Measurements from ENCODE around the gene CIDEC. TPM values are rescaled to one million over a fixed set of nuclear protein-coding genes. Genes with fewer than 3 reads are reported as not detected.
A peak's percentile ranks its signal among the peaks of the same experiment; 100 is the strongest.

The CIDEC gene
- total and polyA plus RNA-seq, 9 of the 15 experiments (the other 6 are each of a cell fraction or from before 2014, with no cell fraction given), result not detected

GRCh38 chr3:9862391-9863057, 17.5 kb downstream of the CIDEC start (continued):
- TF ChIP-seq ZNF764 (CRISPR knock-in tag; IDR thresholded peaks at IDR 0.05; ENCODE audit: low read depth) (peak; percentile 47; the same call in 1 of the 2 replicates), KLF6 (CRISPR knock-in tag; IDR thresholded peaks at IDR 0.05; ENCODE audit: borderline replicate concordance) (0 out of 2 replicates have a peak, but pooled peaks have one; percentile 22), TAF7 (tag; IDR thresholded peaks at IDR 0.05) (no peak), ZNF212 (CRISPR knock-in tag; IDR thresholded peaks at IDR 0.05) (no peak), SNIP1 (IDR thresholded peaks at IDR 0.05; ENCODE audit: low read depth) (no peak), FOSL1 (tag; conservative IDR thresholded peaks at IDR 0.05) (peak; percentile 42; the same call in 1 of the 2 replicates), NCOA4 (IDR thresholded peaks at IDR 0.05; ENCODE audit: partially characterized antibody) (no peak), OTX1 (CRISPR knock-in tag; IDR thresholded peaks at IDR 0.05) (no peak), HNRNPL (IDR thresholded peaks at IDR 0.05; ENCODE audit: low read depth, low read length) (peak; percentile 87), ZNF589 (CRISPR knock-in tag; IDR thresholded peaks at IDR 0.05; ENCODE audit: low read depth) (no peak), AFF1 (IDR thresholded peaks at IDR 0.05; ENCODE audit: low read depth in 1 of 2, partially characterized antibody in 2 of 2) (peak in 1 of 2 experiments; percentile 47), HMGN3 (IDR thresholded peaks at IDR 0.05; ENCODE audit: borderline replicate concordance, extremely low read depth, insufficient read length, low read depth, low read length) (peak; percentile 29), TCF7 (IDR thresholded peaks at IDR 0.05; ENCODE audit: borderline replicate concordance) (no peak), ZKSCAN3 (CRISPR knock-in tag; IDR thresholded peaks at IDR 0.05) (no peak), ZNF124 (CRISPR knock-in tag; IDR thresholded peaks at IDR 0.05) (0 out of 2 replicates have a peak, but pooled peaks have one; percentile 29), ILF3 (IDR thresholded peaks at IDR 0.05; ENCODE audit: borderline replicate concordance) (no peak), RBM15 (IDR thresholded peaks at IDR 0.05; ENCODE audit: insufficient read depth, low read length) (no peak), GATA2 (CRISPR knock-in tag; IDR thresholded peaks at IDR 0.05) (no peak), FUS (optimal IDR thresholded peaks at IDR 0.05; ENCODE audit: low read depth, low read length) (peak; percentile 34)
- TF ChIP-seq, protein P1, sequence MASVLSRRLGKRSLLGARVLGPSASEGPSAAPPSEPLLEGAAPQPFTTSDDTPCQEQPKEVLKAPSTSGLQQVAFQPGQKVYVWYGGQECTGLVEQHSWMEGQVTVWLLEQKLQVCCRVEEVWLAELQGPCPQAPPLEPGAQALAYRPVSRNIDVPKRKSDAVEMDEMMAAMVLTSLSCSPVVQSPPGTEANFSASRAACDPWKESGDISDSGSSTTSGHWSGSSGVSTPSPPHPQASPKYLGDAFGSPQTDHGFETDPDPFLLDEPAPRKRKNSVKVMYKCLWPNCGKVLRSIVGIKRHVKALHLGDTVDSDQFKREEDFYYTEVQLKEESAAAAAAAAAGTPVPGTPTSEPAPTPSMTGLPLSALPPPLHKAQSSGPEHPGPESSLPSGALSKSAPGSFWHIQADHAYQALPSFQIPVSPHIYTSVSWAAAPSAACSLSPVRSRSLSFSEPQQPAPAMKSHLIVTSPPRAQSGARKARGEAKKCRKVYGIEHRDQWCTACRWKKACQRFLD (CRISPR knock-in tag; IDR thresholded peaks at IDR 0.05), result no peak
- TF ChIP-seq, protein P2, sequence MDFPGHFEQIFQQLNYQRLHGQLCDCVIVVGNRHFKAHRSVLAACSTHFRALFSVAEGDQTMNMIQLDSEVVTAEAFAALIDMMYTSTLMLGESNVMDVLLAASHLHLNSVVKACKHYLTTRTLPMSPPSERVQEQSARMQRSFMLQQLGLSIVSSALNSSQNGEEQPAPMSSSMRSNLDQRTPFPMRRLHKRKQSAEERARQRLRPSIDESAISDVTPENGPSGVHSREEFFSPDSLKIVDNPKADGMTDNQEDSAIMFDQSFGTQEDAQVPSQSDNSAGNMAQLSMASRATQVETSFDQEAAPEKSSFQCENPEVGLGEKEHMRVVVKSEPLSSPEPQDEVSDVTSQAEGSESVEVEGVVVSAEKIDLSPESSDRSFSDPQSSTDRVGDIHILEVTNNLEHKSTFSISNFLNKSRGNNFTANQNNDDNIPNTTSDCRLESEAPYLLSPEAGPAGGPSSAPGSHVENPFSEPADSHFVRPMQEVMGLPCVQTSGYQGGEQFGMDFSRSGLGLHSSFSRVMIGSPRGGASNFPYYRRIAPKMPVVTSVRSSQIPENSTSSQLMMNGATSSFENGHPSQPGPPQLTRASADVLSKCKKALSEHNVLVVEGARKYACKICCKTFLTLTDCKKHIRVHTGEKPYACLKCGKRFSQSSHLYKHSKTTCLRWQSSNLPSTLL (IDR thresholded peaks at IDR 0.05), result no peak
